Measurements from ENCODE around the gene ATAT1.

ATAT1 gene

DNA sequence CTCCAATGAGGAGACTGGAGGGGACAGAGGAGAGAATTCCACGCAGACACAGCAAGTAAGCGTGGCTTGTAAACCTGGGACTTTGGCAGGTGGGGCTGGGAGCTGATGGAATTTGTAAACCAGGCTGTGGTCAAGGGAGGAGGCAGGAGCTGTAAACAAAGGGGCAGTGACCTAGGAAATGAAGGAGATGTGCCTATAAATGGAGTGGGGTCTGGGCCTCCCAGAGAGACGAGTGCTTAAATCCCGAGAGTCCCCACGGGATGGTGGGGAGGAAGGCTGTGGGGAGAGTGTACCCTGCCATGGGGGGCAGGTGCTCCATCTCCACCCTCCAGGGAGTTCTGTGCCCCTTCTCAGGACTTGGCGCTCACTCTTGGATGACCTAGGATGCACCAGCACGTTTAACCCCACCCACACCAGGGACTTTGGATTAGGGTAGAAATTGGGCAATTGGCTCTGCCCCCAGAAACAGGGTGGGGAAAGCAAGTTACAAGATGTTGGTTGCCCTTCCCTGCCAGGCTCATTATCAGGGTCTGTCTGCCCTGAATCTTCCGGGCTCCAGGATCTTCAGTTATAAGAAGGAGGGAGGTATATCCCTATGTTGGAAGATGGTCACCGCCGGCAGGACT, 50.1 kb downstream of the ATAT1 start:
- H3K36me3 ChIP-seq (ENCODE audit: insufficient read depth, low read length), result peaks cover 22% of the 10 kb centered on the region
- H2AFZ ChIP-seq (ENCODE audit: low read length, unreplicated experiment), result no peak overlapping the region
- peaks cover 46% of the 10 kb centered on the region for H3K79me2 ChIP-seq (ENCODE audit: control insufficient read depth, insufficient read depth, low read length, unreplicated experiment)
- no peak overlapping the region for H3K27ac ChIP-seq (ENCODE audit: low read depth, low read length)
- no peaks in the 10 kb centered on the region for H3K27me3 ChIP-seq (ENCODE audit: insufficient read depth, low read length)
- H3K4me3 ChIP-seq (ENCODE audit: low read depth, low read length), result no peak overlapping the region
- H3K4me1 ChIP-seq (ENCODE audit: control insufficient read depth, insufficient read depth, low read length, unreplicated experiment), result peaks cover 10% of the 10 kb centered on the region

DNA sequence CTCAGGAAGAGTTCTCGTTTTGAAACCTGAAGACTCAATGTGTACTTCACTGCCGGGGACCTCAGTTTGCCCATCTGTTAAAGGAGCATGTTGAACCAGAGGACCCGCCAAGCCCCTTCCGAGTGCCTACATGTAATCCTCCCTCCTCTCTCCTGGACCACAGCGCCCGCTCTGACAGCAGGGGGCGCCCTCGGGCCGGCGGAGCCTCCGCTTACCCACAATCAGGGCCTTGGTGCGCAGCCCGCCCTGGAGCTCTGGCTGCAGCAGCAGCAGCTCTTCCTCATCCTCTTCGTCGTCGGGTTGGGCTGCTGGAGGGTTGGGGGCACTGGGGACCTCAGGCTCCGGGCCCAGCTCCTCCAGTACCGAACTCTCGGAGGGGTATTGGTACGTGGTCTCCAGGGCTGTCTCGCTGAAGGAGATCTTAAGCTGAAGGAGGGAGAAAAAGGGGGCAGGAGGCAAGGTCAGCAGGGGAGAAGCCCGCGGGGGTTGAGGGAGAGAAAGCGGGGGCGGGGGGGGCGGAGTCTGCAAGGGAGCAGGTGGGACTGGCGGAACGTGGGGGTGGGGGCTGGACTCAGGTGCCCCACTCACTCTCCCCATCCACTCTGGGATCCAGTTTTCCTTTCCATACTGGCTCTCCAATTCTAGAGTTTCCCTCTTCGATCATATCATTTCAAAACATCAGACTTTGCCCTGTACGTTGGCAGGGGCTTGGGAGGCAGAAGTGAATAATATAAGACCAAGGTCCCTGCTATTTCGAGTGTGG, 52.5 kb downstream of the ATAT1 start:
- Histone ChIP-seq H3K79me2 (ENCODE audit: control insufficient read depth, insufficient read depth, low read length, unreplicated experiment) (peaks cover 61% of the 10 kb centered on the region), H3K27ac (ENCODE audit: low read depth, low read length) (peak overlapping the region; percentile 6; the same call in 1 of the 2 replicates), H2AFZ (ENCODE audit: low read length, unreplicated experiment) (no peak overlapping the region), H3K36me3 (ENCODE audit: insufficient read depth, low read length) (peaks cover 29% of the 10 kb centered on the region), H3K4me1 (ENCODE audit: control insufficient read depth, insufficient read depth, low read length, unreplicated experiment) (peaks cover 9% of the 10 kb centered on the region), H3K27me3 (ENCODE audit: insufficient read depth, low read length) (no peaks in the 10 kb centered on the region), H3K4me3 (ENCODE audit: low read depth, low read length) (peak overlapping the region; percentile 96)

DNA sequence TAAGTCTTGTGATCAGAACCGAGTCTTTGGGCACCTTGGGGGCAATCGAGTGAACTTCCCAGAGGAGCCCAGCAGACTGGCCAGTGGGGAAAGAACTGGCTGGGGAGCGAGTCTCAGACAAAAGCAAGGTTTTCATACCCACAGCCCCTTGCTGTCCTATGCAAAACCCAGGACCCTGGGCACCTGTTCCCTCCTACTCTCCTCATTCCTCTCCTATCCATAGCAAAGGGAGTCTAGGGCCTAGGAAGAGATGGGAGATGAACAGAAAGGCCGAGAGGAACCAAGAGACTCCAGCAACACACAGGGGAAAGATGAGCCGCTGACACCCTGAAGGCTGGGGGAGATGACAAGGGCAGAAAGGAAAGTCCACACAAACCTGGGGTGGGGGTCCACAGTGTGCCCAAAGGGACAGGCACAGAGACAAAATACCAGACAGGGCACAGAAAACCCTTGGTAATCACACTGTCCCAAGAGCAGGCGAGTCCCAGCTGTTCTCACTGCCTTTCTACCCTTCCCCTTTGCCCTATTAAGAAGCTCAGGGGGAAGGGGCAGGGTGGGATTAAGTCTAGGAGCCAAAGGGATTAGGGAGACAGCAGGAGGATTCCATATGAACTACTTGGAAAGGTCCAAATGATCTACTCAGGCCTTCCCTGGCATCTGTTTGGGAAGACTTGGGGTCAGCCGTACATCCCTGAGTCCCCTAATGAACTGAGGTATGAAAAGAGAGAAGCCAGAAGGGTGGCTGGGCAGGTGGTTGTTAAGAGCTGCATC, 53.3 kb downstream of the ATAT1 start:
- Histone ChIP-seq H3K79me2 (ENCODE audit: control insufficient read depth, insufficient read depth, low read length, unreplicated experiment) (peaks cover 69% of the 10 kb centered on the region), H3K36me3 (ENCODE audit: insufficient read depth, low read length) (peaks cover 34% of the 10 kb centered on the region), H3K4me3 (ENCODE audit: low read depth, low read length) (peak overlapping the region; percentile 96), H2AFZ (ENCODE audit: low read length, unreplicated experiment) (no peak overlapping the region), H3K27me3 (ENCODE audit: insufficient read depth, low read length) (no peaks in the 10 kb centered on the region), H3K4me1 (ENCODE audit: control insufficient read depth, insufficient read depth, low read length, unreplicated experiment) (peaks cover 9% of the 10 kb centered on the region), H3K27ac (ENCODE audit: low read depth, low read length) (peak overlapping the region; percentile 6; the same call in 1 of the 2 replicates)

DNA sequence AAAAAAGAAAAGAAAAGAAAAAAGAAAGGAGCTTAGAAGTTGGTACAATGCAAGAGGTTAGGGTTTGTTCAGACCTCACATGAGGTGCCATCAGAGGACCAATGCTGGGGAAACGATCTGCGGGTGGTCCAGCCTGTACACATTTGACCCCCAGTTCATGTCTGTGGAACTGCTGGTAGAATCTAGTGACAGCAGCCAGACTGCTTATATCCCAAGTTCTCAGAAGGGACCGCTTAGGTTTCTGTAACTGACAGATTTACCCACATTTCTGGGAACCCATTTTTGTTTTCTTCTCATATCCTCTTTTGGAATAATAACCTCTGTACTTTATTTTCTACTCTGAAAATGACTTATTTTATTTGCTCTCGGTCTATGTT, 55.1 kb downstream of the ATAT1 start:
- Histone ChIP-seq H3K36me3 (ENCODE audit: insufficient read depth, low read length) (peaks cover 29% of the 10 kb centered on the region), H3K27ac (ENCODE audit: low read depth, low read length) (peak overlapping the region; percentile 96), H3K27me3 (ENCODE audit: insufficient read depth, low read length) (no peaks in the 10 kb centered on the region), H3K4me3 (ENCODE audit: low read depth, low read length) (peak overlapping the region; percentile 96), H3K4me1 (ENCODE audit: control insufficient read depth, insufficient read depth, low read length, unreplicated experiment) (peaks cover 9% of the 10 kb centered on the region), H3K79me2 (ENCODE audit: control insufficient read depth, insufficient read depth, low read length, unreplicated experiment) (peaks cover 84% of the 10 kb centered on the region), H2AFZ (ENCODE audit: low read length, unreplicated experiment) (no peak overlapping the region)

GRCh38 chr6:30682143-30683117, 55.8 kb downstream of the ATAT1 start:
- peaks cover 26% of the 10 kb centered on the region for H3K36me3 ChIP-seq (ENCODE audit: insufficient read depth, low read length)
- H3K27me3 ChIP-seq (ENCODE audit: insufficient read depth, low read length), result no peaks in the 10 kb centered on the region
- peaks cover 85% of the 10 kb centered on the region for H3K79me2 ChIP-seq (ENCODE audit: control insufficient read depth, insufficient read depth, low read length, unreplicated experiment)
- H3K4me1 ChIP-seq (ENCODE audit: control insufficient read depth, insufficient read depth, low read length, unreplicated experiment), result peaks cover 9% of the 10 kb centered on the region
- peak overlapping the region; percentile 96 for H3K4me3 ChIP-seq (ENCODE audit: low read depth, low read length)
- peak overlapping the region; percentile 96 for H3K27ac ChIP-seq (ENCODE audit: low read depth, low read length)
- H2AFZ ChIP-seq (ENCODE audit: low read length, unreplicated experiment), result no peak overlapping the region

- Histone ChIP-seq H3K27me3 (ENCODE audit: insufficient read depth, low read length) (no peaks in the 10 kb centered on the region), H3K27ac (ENCODE audit: low read depth, low read length) (peak overlapping the region; percentile 96), H3K36me3 (ENCODE audit: insufficient read depth, low read length) (peaks cover 22% of the 10 kb centered on the region), H3K4me1 (ENCODE audit: control insufficient read depth, insufficient read depth, low read length, unreplicated experiment) (peaks cover 13% of the 10 kb centered on the region), H3K79me2 (ENCODE audit: control insufficient read depth, insufficient read depth, low read length, unreplicated experiment) (peaks cover 90% of the 10 kb centered on the region), H3K4me3 (ENCODE audit: low read depth, low read length) (peak overlapping the region; percentile 96), H2AFZ (ENCODE audit: low read length, unreplicated experiment) (no peak overlapping the region)
Observed at GRCh38 chr6:30683183-30683979, 56.7 kb downstream of the ATAT1 start.

DNA sequence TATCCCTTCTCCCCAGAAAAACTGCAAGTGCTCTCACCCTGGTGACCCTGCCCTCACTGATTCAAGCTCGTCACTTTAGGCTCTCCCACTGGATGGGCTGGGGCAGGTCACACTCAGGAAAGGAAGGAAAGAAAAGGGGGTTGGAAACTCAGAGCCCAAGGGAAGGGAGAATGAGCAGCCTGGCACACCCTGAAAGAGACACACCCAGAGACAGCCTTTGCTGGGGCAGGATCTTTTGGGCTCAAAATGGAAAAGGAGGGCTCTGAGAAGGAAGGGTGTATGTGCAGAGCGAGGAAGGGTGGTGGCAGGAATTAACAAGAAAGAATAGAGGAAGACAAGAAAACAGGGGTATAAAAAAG, 57.3 kb downstream of the ATAT1 start:
- H3K79me2 ChIP-seq (ENCODE audit: control insufficient read depth, insufficient read depth, low read length, unreplicated experiment), result peaks cover 91% of the 10 kb centered on the region
- peak overlapping the region; percentile 96 for H3K4me3 ChIP-seq (ENCODE audit: low read depth, low read length)
- H3K27ac ChIP-seq (ENCODE audit: low read depth, low read length), result peak overlapping the region; percentile 96
- no peak overlapping the region for H2AFZ ChIP-seq (ENCODE audit: low read length, unreplicated experiment)
- peaks cover 19% of the 10 kb centered on the region; the same call in 1 of the 2 replicates for H3K36me3 ChIP-seq (ENCODE audit: insufficient read depth, low read length)
- H3K4me1 ChIP-seq (ENCODE audit: control insufficient read depth, insufficient read depth, low read length, unreplicated experiment), result peaks cover 19% of the 10 kb centered on the region
- H3K27me3 ChIP-seq (ENCODE audit: insufficient read depth, low read length), result no peaks in the 10 kb centered on the region

- peak overlapping the region; percentile 96 for H3K27ac ChIP-seq (ENCODE audit: low read depth, low read length)
- H2AFZ ChIP-seq (ENCODE audit: low read length, unreplicated experiment), result no peak overlapping the region
- H3K4me1 ChIP-seq (ENCODE audit: control insufficient read depth, insufficient read depth, low read length, unreplicated experiment), result peaks cover 25% of the 10 kb centered on the region
- H3K79me2 ChIP-seq (ENCODE audit: control insufficient read depth, insufficient read depth, low read length, unreplicated experiment), result peaks cover 91% of the 10 kb centered on the region
- H3K36me3 ChIP-seq (ENCODE audit: insufficient read depth, low read length), result peaks cover 16% of the 10 kb centered on the region; the same call in 1 of the 2 replicates
- H3K4me3 ChIP-seq (ENCODE audit: low read depth, low read length), result peak overlapping the region; percentile 96
- H3K27me3 ChIP-seq (ENCODE audit: insufficient read depth, low read length), result no peaks in the 10 kb centered on the region
Observed at GRCh38 chr6:30684386-30685156, 57.9 kb downstream of the ATAT1 start.
